CD4-positive, alpha-beta T cell treated with Interleukin-6 for 4 hours (primary cell): Measurements from ENCODE around the gene SLC27A3.
"Not testable (repeated sequence)": the region's sequence is repeated elsewhere in the genome, so short reads cannot be mapped to it uniquely, and the experiment has no call there.

Experiments
- DNase-seq: peaks from one replicate; pipeline ENCODE4 v3.0.0-alpha.2; 2020; ENCODE audit warnings: mixed read lengths

SLC27A3 gene

GRCh38 chr1:153780551-153780950 is 5.3 kb downstream of the SLC27A3 start:
- no peak for DNase-seq

- DNase-seq, result not testable (repeated sequence)
Measured at GRCh38 chr1:153782648-153783047, 7.4 kb downstream of the SLC27A3 start.

- peak; percentile 93 for DNase-seq
Measured at GRCh38 chr1:153783233-153784190, 8.3 kb downstream of the SLC27A3 start.

- DNase-seq, result no peak
Measured at GRCh38 chr1:153786038-153786790, 11.0 kb downstream of the SLC27A3 start.

- DNase-seq, result peak; percentile 15
Measured at GRCh38 chr1:153789478-153790034, 14.3 kb downstream of the SLC27A3 start.

- no peak for DNase-seq
Measured at GRCh38 chr1:153790313-153790965, 15.2 kb downstream of the SLC27A3 start.

- DNase-seq, result no peak
Measured at GRCh38 chr1:153790966-153791647, 15.9 kb downstream of the SLC27A3 start.

- DNase-seq, result no peak
Measured at GRCh38 chr1:153791648-153792253, 16.5 kb downstream of the SLC27A3 start.

GRCh38 chr1:153792631-153793041 is 17.4 kb downstream of the SLC27A3 start:
- DNase-seq, result no peak

GRCh38 chr1:153793261-153793972 is 18.2 kb downstream of the SLC27A3 start:
- no peak for DNase-seq

- DNase-seq, result no peak
Measured at GRCh38 chr1:153793973-153794615, 18.9 kb downstream of the SLC27A3 start.

GRCh38 chr1:153794624-153795329 is 19.6 kb downstream of the SLC27A3 start:
- DNase-seq, result no peak

GRCh38 chr1:153795330-153795837 is 20.2 kb downstream of the SLC27A3 start:
- DNase-seq, result no peak

GRCh38 chr1:153795934-153796785 is 21.0 kb downstream of the SLC27A3 start:
- DNase-seq, result no peak

GRCh38 chr1:153796786-153797659 is 21.8 kb downstream of the SLC27A3 start:
- DNase-seq, result peak; percentile 89

- no peak for DNase-seq
Measured at GRCh38 chr1:153798468-153798780, 23.2 kb downstream of the SLC27A3 start.

GRCh38 chr1:153799016-153799415 is 23.8 kb downstream of the SLC27A3 start:
- no peak for DNase-seq
